Measurements from ENCODE around the gene BTAF1.

The BTAF1 gene

DNA sequence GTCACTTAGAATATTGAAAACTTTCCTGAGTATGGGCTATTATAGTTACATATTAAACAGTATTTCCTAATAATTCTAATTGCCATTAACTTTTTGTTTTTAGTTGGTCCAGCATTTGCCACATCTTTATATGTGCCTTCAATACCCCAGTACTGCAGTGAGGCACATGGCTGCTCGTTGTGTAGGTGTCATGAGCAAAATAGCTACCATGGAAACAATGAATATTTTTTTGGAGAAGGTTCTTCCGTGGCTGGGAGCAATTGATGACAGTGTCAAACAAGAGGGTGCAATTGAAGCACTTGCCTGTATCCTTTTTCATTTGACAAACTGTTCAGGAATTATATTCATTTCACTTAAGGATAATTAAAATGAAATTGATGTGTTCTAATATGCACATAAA, 72.7 kb downstream of the BTAF1 start:
- Mint-ChIP-seq H3K27me3 (ENCODE audit: low read depth) (no peaks in the 10 kb centered on the region), H3K9me3 (peaks cover 6% of the 10 kb centered on the region), H3K4me3 (no peak overlapping the region), H3K4me1 (no peaks in the 10 kb centered on the region), H3K36me3 (ENCODE audit: low read depth) (peaks cover 69% of the 10 kb centered on the region), H3K27ac (no peak overlapping the region)
- TF ChIP-seq CTCF (IDR thresholded peaks at IDR 0.05; ENCODE audit: unreplicated experiment in 3 of 3), result no peak

DNA sequence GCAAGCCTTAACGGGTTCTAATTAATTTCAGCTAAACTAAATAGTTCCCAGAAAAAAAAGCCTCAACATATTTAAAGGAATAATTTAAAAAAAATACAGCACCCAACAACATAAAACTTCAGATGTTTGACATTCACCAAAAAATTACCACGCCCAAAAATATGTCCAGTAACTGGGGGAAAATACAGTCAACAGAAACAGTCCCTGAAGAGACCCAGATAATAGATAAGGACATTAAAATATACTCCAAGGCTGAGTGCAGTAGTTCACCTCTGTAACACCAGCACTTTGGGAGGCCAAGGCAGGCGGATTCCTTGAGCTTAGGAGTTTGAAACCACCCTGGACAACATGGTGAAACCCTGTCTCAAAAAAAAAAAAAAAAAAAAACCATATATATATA, 78.0 kb downstream of the BTAF1 start:
- no peak overlapping the region for H3K4me3 Mint-ChIP-seq
- no peak overlapping the region for H3K27ac Mint-ChIP-seq
- H3K36me3 Mint-ChIP-seq (ENCODE audit: low read depth), result peaks cover 90% of the 10 kb centered on the region
- no peaks in the 10 kb centered on the region for H3K4me1 Mint-ChIP-seq
- peaks cover 20% of the 10 kb centered on the region for H3K9me3 Mint-ChIP-seq
- TF ChIP-seq CTCF (IDR thresholded peaks at IDR 0.05; ENCODE audit: unreplicated experiment in 3 of 3), result no peak
- no peaks in the 10 kb centered on the region for H3K27me3 Mint-ChIP-seq (ENCODE audit: low read depth)

DNA sequence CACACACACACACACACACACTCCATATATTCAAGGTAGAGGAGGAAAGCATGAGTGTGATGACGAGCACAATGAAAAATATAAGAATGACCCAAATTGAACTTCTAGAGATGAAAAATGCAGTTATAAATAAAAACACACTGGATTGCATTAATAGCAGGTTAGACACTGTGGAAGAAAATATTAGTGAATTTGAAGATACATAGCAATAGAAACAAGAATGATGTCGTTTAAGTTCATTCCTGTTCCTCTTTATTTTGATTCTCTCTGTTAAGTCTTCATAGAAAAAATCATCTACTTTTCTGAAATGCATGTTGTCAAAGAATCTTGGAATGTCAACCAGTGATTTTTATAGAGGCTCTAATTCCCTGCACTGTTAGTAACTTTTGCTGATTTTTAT, 78.4 kb downstream of the BTAF1 start:
- no peaks in the 10 kb centered on the region for H3K4me1 Mint-ChIP-seq
- peaks cover 89% of the 10 kb centered on the region for H3K36me3 Mint-ChIP-seq (ENCODE audit: low read depth)
- TF ChIP-seq CTCF (IDR thresholded peaks at IDR 0.05; ENCODE audit: unreplicated experiment in 3 of 3), result no peak
- no peaks in the 10 kb centered on the region for H3K27me3 Mint-ChIP-seq (ENCODE audit: low read depth)
- peaks cover 20% of the 10 kb centered on the region for H3K9me3 Mint-ChIP-seq
- no peak overlapping the region for H3K27ac Mint-ChIP-seq
- no peak overlapping the region for H3K4me3 Mint-ChIP-seq

DNA sequence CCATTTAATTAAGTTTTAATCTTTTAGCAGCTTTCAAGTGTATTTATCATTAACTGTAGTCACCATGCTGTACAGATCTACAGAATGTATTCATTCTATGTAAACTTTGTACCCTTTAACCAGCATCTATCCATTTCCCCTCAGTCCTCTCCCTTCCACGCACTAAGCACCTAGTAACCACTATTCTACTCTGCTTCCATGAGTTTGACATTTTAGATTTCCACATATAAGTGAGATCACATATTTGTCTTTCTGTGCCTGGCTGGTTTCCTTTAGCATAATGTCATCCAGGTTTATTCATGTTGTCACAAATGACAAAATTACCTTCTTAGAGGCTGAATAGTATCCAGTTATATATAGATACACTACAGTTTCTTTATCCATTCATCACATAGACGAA, 79.7 kb downstream of the BTAF1 start:
- peaks cover 76% of the 10 kb centered on the region for H3K36me3 Mint-ChIP-seq (ENCODE audit: low read depth)
- no peaks in the 10 kb centered on the region for H3K4me1 Mint-ChIP-seq
- H3K27ac Mint-ChIP-seq, result no peak overlapping the region
- no peaks in the 10 kb centered on the region for H3K27me3 Mint-ChIP-seq (ENCODE audit: low read depth)
- no peak overlapping the region for H3K4me3 Mint-ChIP-seq
- peaks cover 20% of the 10 kb centered on the region for H3K9me3 Mint-ChIP-seq
- no peak for TF ChIP-seq CTCF (IDR thresholded peaks at IDR 0.05; ENCODE audit: unreplicated experiment in 3 of 3)

GRCh38 chr10:92005978-92006377, 82.4 kb downstream of the BTAF1 start:
- H3K4me1 Mint-ChIP-seq, result no peaks in the 10 kb centered on the region
- H3K27ac Mint-ChIP-seq, result no peak overlapping the region
- H3K27me3 Mint-ChIP-seq (ENCODE audit: low read depth), result no peaks in the 10 kb centered on the region
- no peak overlapping the region for H3K4me3 Mint-ChIP-seq
- no peak for TF ChIP-seq CTCF (IDR thresholded peaks at IDR 0.05; ENCODE audit: unreplicated experiment in 3 of 3)
- peaks cover 17% of the 10 kb centered on the region for H3K9me3 Mint-ChIP-seq
- peaks cover 70% of the 10 kb centered on the region for H3K36me3 Mint-ChIP-seq (ENCODE audit: low read depth)

GRCh38 chr10:92009445-92009844, 85.9 kb downstream of the BTAF1 start:
- H3K4me3 Mint-ChIP-seq, result no peak overlapping the region
- H3K27me3 Mint-ChIP-seq (ENCODE audit: low read depth), result no peaks in the 10 kb centered on the region
- TF ChIP-seq CTCF (IDR thresholded peaks at IDR 0.05; ENCODE audit: unreplicated experiment in 3 of 3), result no peak
- peaks cover 5% of the 10 kb centered on the region for H3K9me3 Mint-ChIP-seq
- peaks cover 58% of the 10 kb centered on the region for H3K36me3 Mint-ChIP-seq (ENCODE audit: low read depth)
- no peak overlapping the region for H3K27ac Mint-ChIP-seq
- H3K4me1 Mint-ChIP-seq, result no peaks in the 10 kb centered on the region
